ACC112 (cell line): ENCODE measurements around the gene KIF4B.

Source experiments
- H2AFZ ChIP-seq: fragments of 200-600 bp; sonication (generic); one replicate; pipeline ENCODE4 v1.6.0; 2017; ENCODE audit warnings: antibody characterized with exemption, low read length; ENCODE audit not compliant: unreplicated experiment
- H3K27ac ChIP-seq: fragments of 200-600 bp; sonication (generic); 2 replicates; pipeline ENCODE4 v1.5.1; 2014; ENCODE audit warnings: low read depth, mild to moderate bottlenecking, antibody characterized with exemption, low read length, moderate library complexity
- H3K27me3 ChIP-seq: fragments of 200-600 bp; sonication (generic); 2 replicates; pipeline ENCODE4 v1.6.1; 2014; ENCODE audit warnings: mild to moderate bottlenecking, antibody characterized with exemption, low read length, moderate library complexity, mixed read lengths; ENCODE audit not compliant: insufficient read depth
- H3K36me3 ChIP-seq: fragments of 200-600 bp; sonication (generic); 2 replicates; pipeline ENCODE4 v1.6.1; 2016; ENCODE audit warnings: mild to moderate bottlenecking, antibody characterized with exemption, low read length, moderate library complexity, mixed read lengths; ENCODE audit not compliant: insufficient read depth
- H3K4me1 ChIP-seq: fragments of 200-600 bp; sonication (generic); one replicate; pipeline ENCODE4 v1.6.1; 2016; ENCODE audit warnings: low read length, mixed read lengths; ENCODE audit not compliant: insufficient read depth, unreplicated experiment, control insufficient read depth
- H3K4me3 ChIP-seq: fragments of 200-600 bp; sonication (generic); 2 replicates; pipeline ENCODE4 v1.5.1; 2014; ENCODE audit warnings: mild to moderate bottlenecking, low read depth, low read length
- H3K79me2 ChIP-seq: fragments of 200-600 bp; sonication (generic); one replicate; pipeline ENCODE4 v1.6.0; 2016; ENCODE audit warnings: low read length; ENCODE audit not compliant: control insufficient read depth, unreplicated experiment, insufficient read depth

The KIF4B gene

DNA sequence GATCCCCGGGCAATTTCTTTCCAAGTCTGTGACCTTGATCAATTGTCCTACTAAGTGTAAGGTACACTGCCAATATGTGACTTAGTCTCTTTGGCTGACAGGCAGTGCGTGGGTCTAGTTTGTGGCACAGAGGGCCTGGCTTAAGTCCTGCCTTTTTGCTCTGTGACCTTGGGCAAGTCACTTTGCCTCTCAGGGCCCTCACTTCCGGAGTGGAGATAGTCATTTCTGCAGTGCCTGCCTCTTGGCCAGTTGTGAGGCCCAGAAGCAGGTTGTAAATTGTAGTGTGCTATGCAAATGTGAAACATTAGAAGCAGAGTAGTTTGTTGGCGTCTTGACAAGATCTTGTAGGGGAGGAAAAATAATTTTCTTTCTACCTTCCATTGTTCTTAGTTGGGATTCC, 39.0 kb downstream of the KIF4B start:
- Histone ChIP-seq H3K4me1 (no peaks in the 10 kb centered on the region), H3K27ac (no peak overlapping the region), H3K36me3 (no peaks in the 10 kb centered on the region), H3K79me2 (no peaks in the 10 kb centered on the region), H2AFZ (no peak overlapping the region), H3K27me3 (peaks cover 33% of the 10 kb centered on the region; the same call in 1 of the 2 replicates), H3K4me3 (no peak overlapping the region)

DNA sequence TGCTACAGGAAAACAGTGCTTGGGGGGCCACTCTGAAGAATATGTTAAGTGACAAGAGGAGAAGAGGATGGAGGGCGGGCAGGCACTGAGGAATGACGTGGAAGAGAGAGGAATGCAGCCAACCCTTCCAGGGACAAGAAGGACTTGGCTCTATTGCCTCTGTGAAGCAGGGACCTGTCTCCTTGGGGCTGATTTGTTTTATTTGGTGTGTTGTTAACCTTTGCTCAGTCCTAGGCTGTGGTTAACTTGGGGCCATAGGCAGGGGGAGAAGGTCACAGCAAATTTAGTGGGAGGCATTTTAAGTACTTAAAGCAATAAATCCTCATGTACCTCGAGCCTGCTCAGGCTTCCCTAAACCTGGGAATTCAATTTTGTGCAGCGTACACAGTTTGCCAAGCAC, 39.9 kb downstream of the KIF4B start:
- no peak overlapping the region for H3K4me3 ChIP-seq
- no peak overlapping the region for H2AFZ ChIP-seq
- H3K79me2 ChIP-seq, result no peaks in the 10 kb centered on the region
- H3K4me1 ChIP-seq, result no peaks in the 10 kb centered on the region
- no peak overlapping the region for H3K27ac ChIP-seq
- H3K36me3 ChIP-seq, result no peaks in the 10 kb centered on the region
- H3K27me3 ChIP-seq, result peaks cover 25% of the 10 kb centered on the region; the same call in 1 of the 2 replicates

- Histone ChIP-seq H2AFZ (no peak overlapping the region), H3K27ac (no peak overlapping the region), H3K4me1 (no peaks in the 10 kb centered on the region), H3K36me3 (no peaks in the 10 kb centered on the region), H3K79me2 (no peaks in the 10 kb centered on the region), H3K27me3 (peaks cover 17% of the 10 kb centered on the region; the same call in 1 of the 2 replicates), H3K4me3 (no peak overlapping the region)
These were observed 43.2 kb downstream of the KIF4B start for GRCh38 chr5:155056644-155057269.

- H3K4me3 ChIP-seq, result no peak overlapping the region
- H3K27me3 ChIP-seq, result peaks cover 16% of the 10 kb centered on the region; the same call in 1 of the 2 replicates
These were observed 44.1 kb downstream of the KIF4B start for GRCh38 chr5:155057626-155058025.

GRCh38 chr5:155064580-155064979, 51.0 kb downstream of the KIF4B start:
- Histone ChIP-seq H3K79me2 (no peaks in the 10 kb centered on the region), H2AFZ (no peak overlapping the region), H3K27me3 (peaks cover 20% of the 10 kb centered on the region), H3K4me1 (no peaks in the 10 kb centered on the region), H3K36me3 (no peaks in the 10 kb centered on the region), H3K27ac (no peak overlapping the region), H3K4me3 (no peak overlapping the region)

More at GRCh38 chr5:155057626-155058025, 44.1 kb downstream of the KIF4B start:
- Histone ChIP-seq H3K4me1 (no peaks in the 10 kb centered on the region), H3K27ac (no peak overlapping the region), H3K36me3 (no peaks in the 10 kb centered on the region), H3K79me2 (no peaks in the 10 kb centered on the region), H2AFZ (no peak overlapping the region)

- Histone ChIP-seq H3K4me1 (no peaks in the 10 kb centered on the region), H2AFZ (no peak overlapping the region), H3K4me3 (no peak overlapping the region), H3K36me3 (no peaks in the 10 kb centered on the region), H3K27me3 (peaks cover 20% of the 10 kb centered on the region), H3K27ac (no peak overlapping the region), H3K79me2 (no peaks in the 10 kb centered on the region)
These were observed 53.5 kb downstream of the KIF4B start for GRCh38 chr5:155066886-155067595.
